Suppressor macrophage (primary cell): ENCODE data around the gene OXLD1.

Experiments
- DNase-seq, 4 experiments: peaks; one replicate each; pipeline ENCODE4 v3.0.0-alpha.2; 2020 to 2022
- total RNA-seq, 17 experiments: gene quantifications; one replicate each; lab custom pipeline; 2026; ENCODE audit warnings: mixed read lengths in 6 of 17, inconsistent platforms in 3 of 17; lab: John Stamatoyannopoulos, UW

The OXLD1 gene
- total RNA-seq = 2.1 to 17.7 (median 7.6) reads per million in 17 experiments

- peak; percentile 97 to 99 (median 98) for DNase-seq
Observed at GRCh38 chr17:81666342-81667191, at the start of gene OXLD1, which contains the start of gene CCDC137. Gene OXLD1, minus strand, starts transcription at chr17:81666605. Its CDS starts 28 bp downstream, at chr17:81666577. Gene CCDC137, plus strand, starts transcription at chr17:81666737. Its CDS starts 30 bp downstream, at chr17:81666767.

DNA sequence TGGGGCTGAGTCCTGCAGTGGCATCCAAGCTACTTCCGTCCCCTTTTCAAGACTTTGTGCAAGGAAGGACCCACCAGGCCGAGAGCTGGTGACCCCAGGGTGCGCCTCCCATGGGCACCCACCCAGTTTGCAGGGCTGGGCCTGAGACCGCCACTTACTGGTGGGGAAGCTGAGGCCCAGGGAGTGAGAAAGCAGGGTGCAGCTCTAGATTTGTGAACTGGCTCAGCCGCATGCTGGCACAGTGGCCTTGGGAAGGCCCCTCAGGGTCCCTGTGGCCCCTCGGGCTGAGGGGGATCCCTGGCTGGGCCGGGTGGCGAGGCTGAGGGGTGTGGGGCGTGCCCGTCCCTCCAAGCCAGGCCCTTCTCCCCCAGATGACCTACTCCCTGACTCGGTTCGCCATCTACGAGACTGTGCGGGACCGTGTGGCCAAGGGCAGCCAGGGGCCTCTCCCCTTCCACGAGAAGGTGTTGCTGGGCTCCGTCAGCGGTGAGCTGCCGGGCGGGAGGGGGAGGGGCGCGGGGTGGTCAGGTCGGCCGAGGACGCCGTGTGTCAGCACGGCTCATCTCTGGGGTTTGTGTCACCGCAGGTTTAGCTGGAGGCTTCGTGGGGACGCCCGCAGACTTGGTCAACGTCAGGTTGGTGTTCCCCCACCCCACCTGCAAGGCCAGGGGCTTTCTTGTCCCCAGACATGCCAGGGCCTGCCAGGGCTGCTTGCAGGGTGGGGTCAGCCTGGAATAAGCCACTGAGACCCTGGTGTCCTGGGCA lies 48.9 kb upstream of the OXLD1 start:
- no peak for DNase-seq

DNA sequence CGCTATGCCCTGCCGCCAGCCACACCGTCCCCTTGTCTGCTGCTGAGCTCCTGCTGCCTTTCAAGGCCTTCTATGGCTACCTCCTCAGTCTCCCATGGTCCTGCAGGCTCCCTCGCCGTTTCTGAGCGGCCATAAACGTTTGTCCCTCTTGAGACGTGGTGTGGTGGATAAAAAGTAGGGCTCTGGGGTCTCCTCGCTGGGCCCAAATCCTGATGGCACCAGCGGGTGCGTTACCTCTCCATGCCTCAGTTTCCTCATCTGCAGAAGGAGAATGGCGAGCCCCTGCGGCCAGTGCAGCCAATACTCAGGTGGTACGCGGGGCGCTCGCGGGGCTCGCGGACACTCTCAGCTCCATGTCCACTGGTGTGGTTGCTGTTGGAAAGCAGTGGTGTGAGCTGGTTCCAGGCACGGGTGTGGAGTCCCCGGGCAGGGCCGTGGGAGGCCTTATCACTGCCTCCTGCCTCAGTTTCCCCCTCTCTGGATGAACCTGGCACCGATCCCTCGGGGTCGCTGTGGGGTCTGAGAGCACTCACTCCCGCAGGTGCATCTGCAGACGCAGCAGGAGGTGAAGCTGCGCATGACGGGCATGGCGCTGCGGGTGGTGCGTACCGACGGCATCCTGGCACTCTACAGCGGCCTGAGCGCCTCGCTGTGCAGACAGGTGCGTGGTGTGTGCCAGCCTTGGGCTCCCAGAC lies 48.2 kb upstream of the OXLD1 start:
- DNase-seq = no peak

GRCh38 chr17:81713556-81714411 lies 47.4 kb upstream of the OXLD1 start:
- no peak for DNase-seq

- DNase-seq = no peak
Observed at GRCh38 chr17:81713004-81713555, 46.7 kb upstream of the OXLD1 start.

DNA sequence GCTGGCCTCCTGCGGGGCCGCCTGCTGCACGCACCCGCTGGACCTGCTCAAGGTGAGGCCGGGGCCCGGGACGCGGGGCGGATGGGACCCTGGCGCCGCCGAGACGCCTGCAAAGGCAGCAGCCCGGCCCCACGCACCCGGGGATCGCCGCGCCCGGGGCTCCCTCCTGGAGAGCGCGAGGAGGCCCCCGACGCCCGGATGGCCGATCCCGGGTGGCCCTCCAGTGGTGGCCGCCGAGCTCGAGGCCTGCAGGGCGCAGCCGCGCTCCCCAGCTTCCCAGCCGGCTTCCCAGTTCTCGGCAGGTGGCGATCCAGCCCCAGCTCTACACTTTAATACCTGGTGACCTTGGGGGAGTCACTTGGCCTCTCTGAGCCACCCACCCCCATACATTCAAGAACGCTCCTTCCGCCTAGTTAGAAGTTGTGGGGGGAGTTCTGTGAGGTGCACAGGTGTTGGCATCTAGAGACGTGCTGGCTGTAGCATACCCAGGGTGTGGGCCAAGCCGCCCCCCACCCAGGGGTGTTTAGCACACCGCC lies 46.1 kb upstream of the OXLD1 start:
- peak; percentile 20 to 65 (median 38) for DNase-seq

- peak; percentile 84 to 95 (median 91) for DNase-seq
Observed at GRCh38 chr17:81711814-81712467, 45.5 kb upstream of the OXLD1 start, which contains the start of gene SLC25A10. Gene SLC25A10, plus strand, starts transcription at chr17:81712284. Its CDS starts 143 bp downstream, at chr17:81712427.

DNA sequence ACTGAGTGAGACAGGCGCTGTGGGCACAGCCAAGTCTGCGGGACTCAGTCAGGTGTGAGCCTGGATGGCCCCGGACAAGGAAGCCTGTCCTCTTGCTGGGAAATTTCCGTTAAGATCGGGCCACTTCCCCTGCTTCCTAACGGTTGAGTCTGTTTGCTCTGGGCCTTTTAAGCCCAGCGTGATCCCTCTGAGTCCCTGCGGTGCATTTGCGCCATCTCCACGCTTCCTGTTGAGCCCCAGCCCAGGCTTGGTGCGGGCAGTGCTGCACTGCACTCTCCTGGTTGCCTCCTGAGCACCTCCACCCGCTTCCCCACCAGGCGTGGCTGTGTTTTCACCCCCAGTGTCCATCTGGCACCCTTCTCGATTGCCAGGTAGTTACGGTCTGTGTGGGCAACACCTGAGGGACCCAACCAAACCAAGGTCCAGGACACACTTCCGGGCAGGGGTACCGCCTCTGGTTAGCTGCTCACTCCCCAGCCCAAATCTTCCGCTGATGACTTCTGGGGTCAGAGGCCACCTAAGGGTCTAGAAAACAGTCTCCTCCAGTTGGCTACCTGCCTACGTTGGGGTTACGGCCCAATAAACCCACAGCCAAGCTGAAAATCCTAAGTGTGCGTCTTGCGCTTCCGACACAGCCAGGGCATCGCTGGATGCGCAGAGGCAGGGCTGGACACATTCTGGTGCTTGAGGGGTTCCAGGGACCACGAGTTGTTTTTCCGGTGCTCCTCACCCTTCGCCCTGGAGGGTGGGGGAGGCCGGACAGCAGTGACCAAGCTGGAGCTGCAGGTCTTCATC lies 44.3 kb upstream of the OXLD1 start:
- DNase-seq = peak; percentile 37 to 67 (median 58)

GRCh38 chr17:81708739-81709185 lies 42.4 kb upstream of the OXLD1 start:
- no peak for DNase-seq

- DNase-seq = no peak
Observed at GRCh38 chr17:81707725-81708646, 41.6 kb upstream of the OXLD1 start.

GRCh38 chr17:81706757-81707624 lies 40.6 kb upstream of the OXLD1 start:
- DNase-seq = no peak

- no peak for DNase-seq
Observed at GRCh38 chr17:81706232-81706611, 39.8 kb upstream of the OXLD1 start.

- no peak for DNase-seq
Observed at GRCh38 chr17:81705518-81706231, 39.3 kb upstream of the OXLD1 start.

DNA sequence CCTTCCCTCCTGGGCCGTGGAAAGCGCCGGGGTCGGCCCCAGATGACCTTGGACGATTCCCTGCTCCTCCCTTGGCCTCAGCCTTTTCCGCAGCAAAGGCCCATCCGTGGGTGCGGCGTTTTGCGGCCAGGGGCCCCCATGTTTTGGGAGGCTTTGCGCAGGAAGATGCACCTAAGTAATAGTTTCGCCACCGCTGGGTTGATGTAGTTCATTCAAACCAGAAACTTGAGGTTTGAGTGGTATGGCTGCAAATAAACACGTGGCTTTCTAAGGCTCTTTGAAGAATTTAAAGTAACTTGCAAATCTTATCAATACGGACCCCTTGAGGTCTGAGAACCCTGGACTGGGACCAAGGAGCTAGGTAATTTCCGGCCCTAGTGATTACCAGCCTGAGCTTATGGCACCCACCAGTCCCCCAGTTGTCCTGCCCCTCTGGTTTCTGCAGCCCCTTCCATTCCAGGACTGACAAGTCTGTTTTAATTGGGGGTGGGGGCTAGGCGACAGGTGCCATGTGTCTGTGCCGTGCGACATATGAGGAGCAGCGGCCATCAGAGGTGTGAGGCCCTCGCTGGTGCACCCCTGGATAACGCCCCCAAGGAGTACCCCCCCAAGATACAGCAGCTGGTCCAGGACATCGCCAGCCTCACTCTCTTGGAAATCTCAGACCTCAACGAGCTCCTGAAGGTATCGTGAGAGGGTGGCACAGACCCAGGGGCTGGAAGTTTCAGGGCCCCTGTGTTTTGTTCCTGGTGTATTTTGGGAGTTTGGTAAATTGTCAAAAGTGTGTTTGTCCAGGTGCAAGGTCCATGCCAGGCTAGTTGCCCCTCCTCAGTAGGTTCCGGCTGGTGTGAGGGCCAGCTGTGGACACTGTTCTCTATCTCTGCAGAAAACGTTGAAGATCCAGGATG lies 37.6 kb upstream of the OXLD1 start:
- DNase-seq = peak; percentile 9 to 45 (median 26)

DNA sequence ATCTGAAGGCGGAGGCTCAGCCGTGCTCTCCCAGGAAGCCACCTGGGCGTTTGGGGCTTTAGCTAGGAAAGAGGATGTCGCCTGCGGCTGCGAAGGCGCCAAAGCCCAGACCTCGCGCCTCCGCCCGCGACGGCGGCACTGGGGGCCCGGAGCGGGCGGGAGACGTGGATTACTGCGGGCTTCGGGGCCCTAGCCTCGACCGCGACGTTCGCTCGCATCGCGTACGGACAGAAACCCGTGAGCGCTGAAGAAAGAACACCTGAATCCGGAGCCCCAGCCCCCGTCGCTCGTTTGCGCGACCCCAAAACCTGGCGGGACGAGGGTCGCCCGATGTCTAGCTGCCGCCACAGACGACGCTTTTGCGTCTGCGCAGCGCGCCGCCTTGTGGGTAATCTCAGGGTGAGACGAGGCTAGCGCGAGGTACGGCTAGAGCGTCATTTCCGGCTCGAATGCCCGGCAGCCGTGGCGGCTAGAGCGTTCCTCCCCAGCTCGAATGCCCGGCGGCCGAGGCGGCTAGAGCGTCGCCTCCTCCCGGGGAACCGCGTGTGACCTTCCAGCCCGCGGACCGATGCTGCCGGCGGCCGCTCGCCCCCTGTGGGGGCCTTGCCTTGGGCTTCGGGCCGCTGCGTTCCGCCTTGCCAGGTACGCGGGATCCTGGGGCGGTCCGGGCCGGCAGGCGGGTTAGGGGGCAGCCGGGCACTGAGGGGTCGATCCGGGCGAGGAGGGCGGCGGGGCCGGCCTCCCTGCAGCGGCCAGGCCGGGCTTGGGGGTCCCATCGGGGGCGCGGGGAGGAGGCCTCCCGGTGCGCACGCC lies 36.7 kb upstream of the OXLD1 start, which contains the start of gene MRPL12:
Gene MRPL12 (plus strand): TSS at position 434 of the 813 bp plus-strand sequence. CDS start 135 bp downstream, at position 569.
- peak; percentile 95 to 98 (median 96) for DNase-seq
